AG08396 (cell line): ENCODE data around the gene ODF2.
"Not testable (repeated sequence)": the region's sequence is repeated elsewhere in the genome, so short reads cannot be mapped to it uniquely, and the experiment has no call there.

Experiments
- DNase-seq: peaks from one replicate; pipeline ENCODE4 v3.0.0; 2012; ENCODE audit warnings: low spot score, mixed read lengths

The ODF2 gene

GRCh38 chr9:128424268-128424780 is 31.5 kb upstream of the ODF2 start:
- no peak for DNase-seq

- no peak for DNase-seq
These were observed 26.9 kb upstream of the ODF2 start for GRCh38 chr9:128428644-128429512.

GRCh38 chr9:128429513-128430086 is 26.2 kb upstream of the ODF2 start:
- DNase-seq: no peak

GRCh38 chr9:128431207-128431606 is 24.6 kb upstream of the ODF2 start:
- no peak for DNase-seq

GRCh38 chr9:128434340-128434739 is 21.5 kb upstream of the ODF2 start:
- DNase-seq: no peak

- no peak for DNase-seq
These were observed 20.2 kb upstream of the ODF2 start for GRCh38 chr9:128435611-128436010.

- DNase-seq: peak; percentile 87
These were observed 17.3 kb upstream of the ODF2 start for GRCh38 chr9:128438343-128439109.

- no peak for DNase-seq
These were observed 16.5 kb upstream of the ODF2 start for GRCh38 chr9:128439273-128439672.

GRCh38 chr9:128442150-128442549 is 13.7 kb upstream of the ODF2 start:
- DNase-seq: no peak

- not testable (repeated sequence) for DNase-seq
These were observed 9.3 kb upstream of the ODF2 start for GRCh38 chr9:128446505-128446904.

GRCh38 chr9:128448746-128449145 is 7.1 kb upstream of the ODF2 start:
- no peak for DNase-seq

GRCh38 chr9:128454991-128455390 is 815 bp upstream of the ODF2 start:
- DNase-seq: no peak

- DNase-seq: peak; percentile 96
These were observed 831 bp downstream of the ODF2 start for GRCh38 chr9:128456613-128457061.

- no peak for DNase-seq
These were observed 1.4 kb downstream of the ODF2 start for GRCh38 chr9:128457207-128457606.

GRCh38 chr9:128459011-128459410 is 3.2 kb downstream of the ODF2 start:
- no peak for DNase-seq

GRCh38 chr9:128469070-128469469 is 13.3 kb downstream of the ODF2 start:
- DNase-seq: no peak

- DNase-seq: peak; percentile 53
These were observed 14.8 kb downstream of the ODF2 start for GRCh38 chr9:128470560-128470959.

- no peak for DNase-seq
These were observed 17.3 kb downstream of the ODF2 start for GRCh38 chr9:128473104-128473503.

- no peak for DNase-seq
These were observed 20.1 kb downstream of the ODF2 start for GRCh38 chr9:128475867-128476266.

- no peak for DNase-seq
These were observed 23.5 kb downstream of the ODF2 start for GRCh38 chr9:128479262-128479661.

GRCh38 chr9:128481561-128481960 is 25.8 kb downstream of the ODF2 start:
- no peak for DNase-seq

GRCh38 chr9:128482186-128482585 is 26.4 kb downstream of the ODF2 start:
- no peak for DNase-seq
